GM19193 (cell line): Measurements from ENCODE around the gene WDR35.
A peak's percentile ranks its signal among the peaks of the same experiment; 100 is the strongest.

Source experiments
- POLR2A ChIP-seq: IDR thresholded peaks from 4 replicates; pipeline ENCODE4 v1.6.1; 2011; ENCODE audit not compliant: insufficient read depth, insufficient read length; ENCODE audit errors: extremely low read depth

WDR35 gene

DNA sequence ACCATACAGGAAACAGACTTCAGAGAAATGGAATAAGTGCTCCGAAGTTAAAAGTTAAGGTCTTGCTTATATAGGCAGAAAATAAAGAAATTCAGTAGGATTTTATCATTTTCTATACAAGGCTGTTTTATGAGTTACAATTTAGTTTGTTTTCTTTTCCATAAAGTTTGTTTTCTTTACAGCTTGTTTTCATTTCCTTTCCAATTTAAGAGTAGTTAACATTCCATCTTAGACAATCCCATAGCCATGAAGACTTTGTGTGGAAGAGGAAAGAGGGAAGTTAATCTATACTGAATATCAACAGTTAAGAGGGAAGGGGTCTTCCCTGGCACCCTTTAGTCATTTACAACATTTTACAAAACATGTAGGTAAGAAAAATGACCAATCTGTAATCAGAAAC lies 114.6 kb downstream of the WDR35 start:
- TF ChIP-seq POLR2A = no peak

DNA sequence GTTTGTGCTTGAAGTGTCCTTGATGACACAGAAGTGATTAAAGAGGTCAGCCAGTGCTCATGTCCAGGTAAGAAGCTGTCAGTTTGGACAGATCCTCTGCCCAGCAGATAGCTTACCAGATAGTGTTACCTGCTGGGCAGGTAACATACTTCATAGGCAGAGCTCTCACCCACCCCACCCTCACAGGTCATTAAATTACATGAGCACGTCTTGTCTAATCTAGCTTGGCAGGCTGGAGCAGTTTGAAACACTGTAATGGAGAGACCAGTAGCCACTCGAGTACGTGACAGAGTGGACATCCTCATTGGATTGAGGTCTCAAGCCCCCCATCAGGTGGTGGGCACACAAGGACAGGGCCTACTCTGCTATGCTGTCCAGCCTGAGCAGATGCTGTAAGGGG lies 115.2 kb downstream of the WDR35 start:
- no peak for TF ChIP-seq POLR2A

GRCh38 chr2:19873014-19873413 lies 116.9 kb downstream of the WDR35 start:
- TF ChIP-seq POLR2A = no peak

DNA sequence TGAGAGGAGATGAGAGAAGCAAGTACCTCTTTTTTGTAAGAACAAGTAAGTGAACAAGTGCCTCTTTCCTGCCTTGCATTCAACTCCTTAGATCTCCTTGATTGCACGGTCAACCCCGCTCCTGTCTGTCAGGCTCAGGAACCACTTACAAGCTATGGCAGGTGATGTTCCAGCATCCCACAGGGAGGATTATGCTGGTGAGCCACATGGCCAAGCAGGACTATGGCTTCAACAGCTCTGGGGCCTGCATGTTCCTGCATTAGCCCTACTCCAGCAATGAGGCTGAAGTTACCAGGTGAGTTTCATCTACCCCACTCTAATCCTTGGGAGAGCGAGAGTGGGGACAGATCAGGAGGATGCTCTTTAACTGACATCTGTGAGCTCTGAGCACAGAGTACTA lies 117.6 kb downstream of the WDR35 start:
- TF ChIP-seq POLR2A = no peak

GRCh38 chr2:19871836-19872235 lies 118.1 kb downstream of the WDR35 start:
- TF ChIP-seq POLR2A = no peak

DNA sequence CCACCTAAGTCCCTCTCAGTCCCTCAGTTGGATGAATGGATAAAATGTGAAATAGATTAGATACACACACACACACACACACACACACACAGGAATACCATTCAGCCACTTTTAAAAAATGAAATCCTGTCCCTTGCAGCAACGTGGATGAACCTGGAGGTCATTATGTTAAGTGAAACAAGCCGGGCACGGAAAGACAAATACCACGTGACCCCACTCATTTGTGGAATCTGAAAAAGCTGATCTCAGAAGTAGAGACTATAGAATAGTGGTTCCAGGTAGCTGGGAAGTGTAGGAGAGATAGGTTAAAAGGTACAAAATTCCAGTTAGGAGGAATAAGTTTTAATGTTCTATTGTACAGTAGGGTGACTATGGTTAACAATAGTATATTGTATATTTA lies 119.1 kb downstream of the WDR35 start:
- TF ChIP-seq POLR2A = no peak

GRCh38 chr2:19868701-19869580 lies 121.0 kb downstream of the WDR35 start:
- TF ChIP-seq POLR2A = peak; percentile 63

GRCh38 chr2:19868224-19868623 lies 121.7 kb downstream of the WDR35 start:
- TF ChIP-seq POLR2A = no peak

- no peak for TF ChIP-seq POLR2A
Observed at GRCh38 chr2:19866771-19867170, 123.1 kb downstream of the WDR35 start.

DNA sequence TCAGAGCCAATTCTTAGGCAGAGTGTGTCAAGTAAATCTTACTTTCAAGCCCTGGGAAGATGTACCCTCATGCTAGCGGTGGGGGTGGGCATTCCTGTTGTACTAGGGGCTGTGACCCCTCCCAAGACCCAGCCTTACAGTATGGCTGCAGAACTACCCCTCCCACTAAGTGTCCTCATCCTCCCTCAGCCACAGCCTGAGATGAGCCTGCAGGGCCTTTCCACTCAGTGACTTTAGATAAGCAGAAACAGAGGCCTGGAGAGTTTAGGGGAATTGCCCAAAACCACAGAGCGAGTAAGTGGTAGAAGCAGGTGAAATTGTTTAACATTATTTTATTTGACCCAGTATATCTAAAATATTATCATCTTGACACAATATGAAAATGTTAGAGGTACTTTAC lies 124.8 kb downstream of the WDR35 start:
- TF ChIP-seq POLR2A = no peak

- TF ChIP-seq POLR2A = no peak
Observed at GRCh38 chr2:19864381-19864780, 125.5 kb downstream of the WDR35 start.

DNA sequence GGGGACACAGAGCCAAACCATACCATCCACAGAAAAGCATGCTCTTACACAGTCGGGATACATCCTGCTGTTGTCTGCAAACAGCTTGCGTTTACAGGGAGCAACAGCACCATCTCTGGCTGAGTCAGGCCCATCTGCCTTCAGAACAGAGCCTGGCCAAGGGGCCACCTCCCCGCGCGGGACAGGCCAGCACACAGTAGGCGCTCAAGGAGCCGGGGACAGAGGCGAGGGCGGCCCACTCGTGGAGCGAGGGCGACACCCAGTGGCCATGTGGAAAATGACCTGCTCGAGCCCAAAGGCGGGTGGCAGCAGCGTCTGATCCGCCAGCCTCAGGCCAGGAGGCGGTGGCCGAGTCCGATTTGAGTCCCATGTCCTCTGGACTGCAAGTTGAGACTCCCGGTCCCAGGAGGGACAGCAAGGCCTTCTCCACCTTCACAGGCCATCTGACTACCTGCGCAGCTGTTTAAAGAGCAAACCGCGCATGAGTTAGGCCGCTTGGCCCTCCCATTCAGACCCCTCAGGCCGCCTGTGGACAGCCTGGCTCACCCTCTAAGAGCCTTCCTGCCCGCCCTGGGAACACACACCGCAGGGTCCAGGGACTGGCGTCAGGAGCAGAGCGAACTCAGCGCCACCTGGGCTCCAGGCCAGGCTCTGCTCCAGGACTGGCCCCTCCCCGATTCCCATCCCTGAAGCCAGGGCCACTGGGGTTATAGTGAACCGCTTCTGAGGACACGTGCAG lies 126.4 kb downstream of the WDR35 start:
- TF ChIP-seq POLR2A = no peak

- no peak for TF ChIP-seq POLR2A
Observed at GRCh38 chr2:19861813-19862212, 128.1 kb downstream of the WDR35 start.
